GM19351 (cell line): ENCODE results near the gene PARP12.

Source experiments
- ATAC-seq: cut with Tn5 transposase; IDR thresholded peaks from one replicate; pipeline ENCODE4 v1.9.1; 2021; ENCODE audit warnings: mild to moderate bottlenecking, moderate library complexity; ENCODE audit not compliant: unreplicated experiment

PARP12 gene

DNA sequence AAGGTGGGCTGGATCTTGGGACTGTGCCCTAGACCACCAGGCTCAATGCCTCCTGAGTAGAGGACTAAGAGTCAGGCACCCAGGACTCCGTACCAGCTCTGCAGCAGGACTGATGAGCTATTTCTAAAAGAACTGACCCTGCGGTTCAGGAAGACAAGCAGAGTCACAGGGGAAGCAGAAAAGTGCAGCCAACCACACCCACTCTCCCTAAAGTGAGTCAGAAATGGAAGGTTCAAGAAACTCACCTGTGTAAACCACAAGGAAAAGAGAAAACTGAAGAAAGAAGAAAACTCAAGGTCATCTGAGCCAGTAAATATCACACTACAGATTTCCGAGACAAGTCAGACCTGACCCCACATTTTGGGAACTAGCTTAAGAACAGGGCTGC is 2.5 kb downstream of the PARP12 start:
- ATAC-seq: no peak

DNA sequence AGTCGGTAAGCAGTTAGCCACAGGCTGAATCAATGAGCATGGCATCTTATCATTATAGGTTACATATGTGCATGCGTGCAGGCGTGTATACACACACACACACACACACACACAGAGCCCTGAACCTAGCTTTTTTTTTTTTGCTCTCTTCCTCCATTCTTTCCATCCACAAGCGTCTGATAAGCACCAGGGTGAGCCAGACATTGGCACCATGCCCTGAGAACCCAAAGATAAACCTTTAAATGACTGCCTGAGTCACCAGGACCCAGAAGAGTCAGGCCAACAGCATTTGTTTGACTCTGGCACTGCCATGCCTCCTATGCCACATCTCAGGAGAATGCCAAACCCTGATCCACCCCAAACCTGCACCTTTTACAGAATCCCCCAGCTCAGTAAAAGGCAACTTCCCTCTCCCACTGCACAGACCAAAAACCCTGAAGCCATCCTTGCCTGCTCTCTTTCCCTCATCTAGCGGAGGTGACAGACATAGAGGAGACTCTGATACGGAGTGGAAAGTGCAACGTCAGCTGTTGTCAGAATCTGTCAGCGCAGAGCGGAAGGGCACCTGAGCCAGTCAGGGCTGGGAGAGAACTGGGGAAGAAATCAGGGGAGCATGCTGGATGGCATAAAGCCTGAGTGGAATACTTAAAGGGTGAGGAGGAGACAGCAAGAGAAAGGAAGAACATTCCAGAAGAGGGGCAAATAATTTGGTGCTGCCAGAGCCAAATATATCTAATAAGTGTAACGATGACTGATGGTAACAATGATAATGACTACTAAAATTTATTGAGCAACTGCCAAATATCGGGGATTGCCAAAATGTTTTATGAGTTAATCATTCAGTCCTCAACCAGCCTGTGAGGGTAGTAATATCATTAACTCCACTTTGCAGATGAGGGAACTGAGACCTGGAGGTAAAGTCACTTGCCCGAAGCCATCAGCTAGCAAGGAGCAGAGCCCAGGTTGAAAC is 3.2 kb downstream of the PARP12 start:
- no peak for ATAC-seq

DNA sequence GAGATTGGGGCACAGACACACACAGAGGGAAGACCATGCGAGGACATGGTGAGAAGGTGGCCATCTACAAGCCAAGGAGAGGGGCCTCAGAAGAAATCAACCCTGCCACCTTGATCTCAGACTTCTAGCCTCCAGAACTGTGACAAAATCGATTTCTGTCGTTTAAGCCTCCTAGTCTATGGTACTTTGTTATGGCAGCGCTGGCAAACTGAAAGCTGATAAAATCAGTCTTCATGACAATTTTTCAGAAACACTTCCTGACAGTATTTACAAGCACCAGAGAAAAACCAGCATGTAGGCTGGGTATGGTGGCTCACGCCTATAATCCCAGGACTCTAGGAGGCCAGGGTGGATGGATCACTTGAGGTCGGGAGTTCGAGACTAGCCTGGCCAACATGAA is 4.2 kb downstream of the PARP12 start:
- ATAC-seq: no peak

DNA sequence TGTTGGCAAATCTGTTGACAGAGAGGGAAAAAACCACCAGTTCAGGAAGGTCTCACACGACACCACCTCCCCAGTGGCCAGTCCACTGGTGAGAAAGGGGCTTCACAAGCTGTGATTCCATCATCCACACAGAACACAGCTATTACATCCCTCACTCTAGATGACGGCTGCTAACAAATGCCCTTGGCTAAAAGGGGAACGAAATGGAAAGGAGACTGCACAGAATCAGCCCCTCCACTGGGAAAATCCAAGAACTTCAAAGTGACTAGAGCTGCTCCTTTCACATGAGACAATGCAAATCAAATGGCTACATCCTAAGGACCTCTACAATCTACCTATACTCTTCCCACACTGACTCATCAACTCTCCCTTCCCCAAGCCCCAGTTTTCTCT is 5.6 kb downstream of the PARP12 start:
- ATAC-seq: no peak

DNA sequence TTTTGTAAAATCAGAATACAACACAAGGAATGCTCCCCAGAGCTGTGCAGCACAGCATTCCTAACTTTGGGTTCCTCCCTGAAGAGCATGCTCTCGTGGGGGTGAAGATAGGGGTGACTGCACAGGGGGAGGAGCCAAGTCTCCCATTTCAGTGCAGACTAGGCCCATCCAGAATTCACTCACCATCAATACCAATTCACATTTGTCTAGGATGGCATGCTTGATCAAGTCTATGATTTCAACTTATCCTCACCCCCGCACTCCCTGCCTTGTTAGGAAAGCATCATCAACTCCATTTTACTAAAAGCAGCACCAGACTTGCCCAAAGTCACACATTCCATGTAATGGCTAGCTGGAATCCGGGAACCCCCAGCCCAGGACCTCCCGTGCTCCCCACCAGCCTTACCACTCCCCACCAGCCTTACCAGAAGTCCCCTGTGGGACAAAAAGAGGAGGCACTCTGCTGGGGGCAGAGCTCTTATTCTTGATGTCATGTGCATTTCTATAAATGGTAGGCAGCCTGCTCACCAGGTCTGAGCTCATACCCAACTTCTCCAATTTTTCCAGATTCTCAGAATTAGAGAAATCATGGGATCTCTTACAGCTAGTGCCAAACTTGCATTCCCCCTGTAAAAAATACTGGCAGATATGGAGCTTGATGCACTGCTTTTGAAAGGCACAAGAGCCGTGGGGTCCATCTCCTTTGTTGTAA is 6.2 kb downstream of the PARP12 start:
- ATAC-seq: no peak

DNA sequence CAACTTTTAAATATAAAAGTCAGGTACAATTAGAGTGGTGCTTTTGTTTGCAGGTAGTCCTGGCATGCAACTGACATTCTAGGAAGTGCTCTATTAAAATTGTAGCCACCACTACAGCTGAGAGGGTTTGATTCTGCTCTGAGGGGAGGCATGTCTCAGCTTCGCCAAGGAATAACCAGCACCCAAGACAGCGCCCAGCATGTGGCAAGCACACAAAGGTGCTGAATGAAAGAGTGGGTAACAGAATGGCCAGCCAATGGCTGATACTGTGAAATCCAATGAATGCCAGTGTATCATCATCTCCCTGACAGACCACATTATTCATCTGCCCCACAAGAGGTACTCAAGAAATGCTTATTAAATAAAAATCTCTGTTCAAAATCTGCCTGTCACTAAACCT is 6.9 kb downstream of the PARP12 start:
- no peak for ATAC-seq

DNA sequence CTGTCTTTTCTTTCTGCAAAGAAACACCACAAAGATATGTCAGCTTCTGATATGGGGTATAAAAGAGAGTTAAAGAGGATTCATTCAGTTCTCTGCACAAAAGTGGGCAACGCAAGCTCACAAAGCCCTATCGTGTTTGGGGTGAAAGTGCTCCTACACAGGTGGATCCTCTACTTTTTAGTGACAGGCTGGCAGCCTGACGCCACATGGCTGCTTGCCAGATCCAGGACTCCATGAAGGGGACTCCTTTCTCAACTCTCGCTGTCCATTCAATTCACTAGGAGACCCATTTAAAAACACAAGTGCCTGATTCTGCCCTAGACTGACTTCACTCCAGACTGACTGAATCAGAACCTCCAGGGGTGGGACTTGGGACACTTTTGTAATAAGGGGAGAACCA is 8.0 kb downstream of the PARP12 start:
- ATAC-seq: no peak

DNA sequence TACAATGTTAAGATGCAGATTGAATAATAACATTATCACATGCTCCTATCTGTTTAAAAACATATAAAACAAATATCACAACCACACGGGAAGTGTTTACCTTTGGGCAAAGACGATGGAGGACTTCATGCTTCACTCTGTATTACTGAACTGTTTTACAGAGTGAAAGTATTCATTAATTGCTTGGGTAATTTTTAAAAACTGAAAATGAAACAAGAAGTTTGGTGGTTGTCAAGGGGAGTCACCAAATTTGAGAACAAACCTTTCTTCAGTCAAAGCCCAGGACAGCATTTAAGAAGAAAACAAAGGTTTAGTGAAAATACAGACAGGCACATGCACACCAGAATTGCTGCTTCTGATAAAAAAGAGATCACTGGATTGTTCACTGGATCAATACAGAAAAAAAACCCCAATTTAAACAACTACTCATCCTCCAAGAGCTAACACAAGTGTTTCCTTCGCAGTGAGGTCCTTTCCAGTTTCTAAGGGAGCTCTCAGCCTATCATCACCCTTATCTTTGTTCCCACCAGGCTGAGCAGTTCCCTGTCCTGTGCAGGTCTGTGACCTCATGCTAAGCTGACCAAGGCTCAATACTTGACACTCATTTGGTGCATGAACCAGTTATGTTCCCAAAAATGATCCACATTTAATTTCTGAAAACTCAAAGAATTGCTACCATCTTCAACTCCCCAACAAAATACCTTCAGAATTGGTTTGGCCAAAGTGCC is 8.8 kb downstream of the PARP12 start:
- peak; percentile 93 for ATAC-seq

DNA sequence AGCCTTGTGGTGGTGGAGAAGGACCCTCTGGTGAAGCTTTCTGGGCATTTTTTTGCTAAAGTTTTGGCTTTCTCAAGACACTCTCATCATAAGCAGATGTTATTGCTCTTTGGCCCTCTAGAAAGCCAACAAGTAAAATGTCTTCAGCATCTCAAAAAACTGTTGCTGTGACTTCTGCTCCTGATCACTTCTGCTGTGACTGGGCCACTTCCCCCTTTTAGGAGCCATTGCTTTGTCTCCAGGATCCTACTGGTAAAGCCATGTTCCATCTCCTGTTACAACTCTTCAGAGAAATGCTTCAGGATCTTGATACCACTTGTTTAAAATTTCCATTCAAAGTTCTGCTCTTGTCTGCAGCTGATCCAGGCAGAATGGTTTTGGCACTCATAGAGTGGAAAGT is 10.9 kb downstream of the PARP12 start:
- no peak for ATAC-seq

DNA sequence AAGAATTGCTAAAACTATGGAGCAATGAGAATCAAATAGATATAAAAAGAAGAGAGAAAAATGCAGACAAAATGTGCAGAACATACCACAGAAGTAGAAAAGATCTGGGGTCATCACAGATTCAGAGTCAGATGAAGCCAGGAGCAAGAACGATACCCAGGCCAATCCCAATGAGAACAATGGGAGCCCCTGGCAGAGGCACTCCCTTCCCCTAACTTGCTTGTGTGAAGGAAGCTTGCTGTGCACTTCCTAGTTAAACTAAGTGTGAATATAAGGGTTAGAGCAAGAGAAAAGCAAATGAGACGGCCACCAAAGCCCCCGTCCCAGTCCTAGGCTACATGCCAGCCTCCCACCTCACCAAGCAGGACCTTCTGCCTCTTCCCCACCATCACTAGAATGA is 12.7 kb downstream of the PARP12 start:
- no peak for ATAC-seq

DNA sequence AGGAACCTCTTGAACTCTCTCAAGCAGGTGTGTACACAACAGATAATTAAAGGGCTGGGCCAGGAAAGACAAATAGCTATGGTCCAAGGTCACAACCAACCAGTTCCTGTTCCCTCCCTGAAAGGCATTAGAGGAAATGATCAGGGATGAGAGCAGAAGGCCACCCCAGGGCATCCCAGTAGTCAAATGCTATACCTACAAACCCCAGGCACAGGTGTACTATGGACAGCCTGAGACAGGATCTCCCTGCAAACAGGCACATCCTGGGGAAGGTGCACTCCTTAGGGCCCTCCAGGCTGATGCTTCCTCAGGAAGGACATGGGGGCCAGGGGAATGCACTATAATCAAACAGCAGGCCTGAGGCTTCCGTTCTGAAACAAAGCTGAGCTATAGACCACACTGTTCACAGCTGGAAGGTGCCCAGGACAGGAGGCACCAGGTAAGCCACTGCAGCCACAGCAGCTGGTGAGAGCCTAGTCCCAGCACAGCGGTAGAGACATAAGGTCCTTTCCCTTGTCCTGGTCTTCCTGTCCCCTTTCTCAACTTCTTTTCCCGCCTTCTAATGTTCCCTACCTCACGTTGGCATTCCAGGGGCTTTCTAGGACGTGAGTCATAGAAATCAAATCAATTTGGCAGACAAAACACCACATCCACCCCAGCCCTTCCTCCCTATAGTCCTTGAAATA is 13.3 kb downstream of the PARP12 start:
- ATAC-seq: no peak

DNA sequence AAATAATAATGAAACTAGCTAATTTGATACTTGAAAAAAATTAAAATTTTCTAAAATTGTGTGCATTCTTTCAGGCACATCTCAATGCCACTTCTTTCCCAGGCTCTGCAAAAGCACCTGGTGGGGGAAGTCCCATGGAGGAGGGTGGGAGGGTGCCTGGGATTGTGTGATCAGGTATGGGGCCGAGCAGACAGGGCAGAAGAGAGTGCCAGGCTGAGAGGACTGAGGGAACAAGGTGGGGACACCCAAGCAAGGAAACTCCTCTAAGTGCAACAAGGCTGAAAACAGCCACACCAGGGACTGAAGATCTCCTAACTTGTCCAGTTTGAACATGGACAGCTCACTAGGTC is 13.8 kb downstream of the PARP12 start:
- no peak for ATAC-seq

DNA sequence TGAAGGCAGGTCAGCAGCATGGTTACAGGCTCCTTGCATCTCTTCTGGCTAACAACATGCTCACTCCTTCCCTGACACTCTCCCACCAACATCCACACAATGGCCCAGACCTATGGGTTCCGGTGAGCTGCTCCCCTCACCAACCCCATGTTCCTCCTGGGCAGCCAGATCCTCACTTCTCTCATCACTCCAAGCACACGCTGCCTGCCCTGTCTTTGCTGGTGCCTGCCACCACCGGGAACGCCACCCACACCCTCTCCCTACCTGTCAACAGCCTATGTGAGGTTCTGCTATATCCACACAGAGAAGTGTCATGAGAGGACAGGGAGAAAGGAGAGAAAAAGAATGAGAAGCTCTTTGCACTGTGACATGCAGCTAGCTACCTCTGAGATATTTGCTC is 14.6 kb downstream of the PARP12 start:
- no peak for ATAC-seq

DNA sequence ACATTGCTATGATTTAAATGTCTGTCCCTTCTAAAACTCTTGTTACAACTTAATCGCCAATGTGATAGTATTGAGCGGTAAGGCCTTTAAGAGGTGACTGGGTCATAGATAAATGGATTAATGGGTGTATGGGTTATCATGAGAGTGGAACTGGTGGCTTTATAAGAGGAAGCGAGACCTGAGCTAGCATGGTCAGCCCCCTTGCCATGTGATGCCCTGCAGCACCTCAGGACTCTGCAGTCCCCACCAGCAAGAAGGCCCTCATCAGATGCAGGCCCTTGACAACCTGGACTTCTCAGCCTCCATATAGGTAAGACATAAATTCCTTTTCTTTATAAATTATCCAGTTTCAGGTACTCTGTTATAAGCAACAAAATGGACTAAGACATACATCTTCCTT is 15.6 kb downstream of the PARP12 start:
- ATAC-seq: no peak

DNA sequence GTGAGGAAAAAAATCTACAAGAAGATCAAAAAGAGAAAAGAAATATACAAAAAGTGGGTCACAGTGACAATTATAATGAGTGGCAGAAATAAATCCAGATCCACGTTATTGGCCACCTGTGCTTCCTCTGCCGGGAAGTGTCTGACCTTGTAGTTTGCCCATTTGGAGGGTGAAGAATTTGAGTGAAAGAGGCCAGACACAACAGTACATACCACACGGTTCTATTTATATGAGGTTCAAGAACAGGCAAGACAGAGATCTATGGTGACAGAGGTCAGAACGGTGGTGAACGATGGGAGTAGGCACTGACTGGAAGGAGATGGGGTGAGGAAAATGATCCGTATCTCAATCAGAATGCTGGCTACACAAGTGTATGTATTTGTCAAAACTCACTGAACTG is 17.1 kb downstream of the PARP12 start:
- no peak for ATAC-seq

DNA sequence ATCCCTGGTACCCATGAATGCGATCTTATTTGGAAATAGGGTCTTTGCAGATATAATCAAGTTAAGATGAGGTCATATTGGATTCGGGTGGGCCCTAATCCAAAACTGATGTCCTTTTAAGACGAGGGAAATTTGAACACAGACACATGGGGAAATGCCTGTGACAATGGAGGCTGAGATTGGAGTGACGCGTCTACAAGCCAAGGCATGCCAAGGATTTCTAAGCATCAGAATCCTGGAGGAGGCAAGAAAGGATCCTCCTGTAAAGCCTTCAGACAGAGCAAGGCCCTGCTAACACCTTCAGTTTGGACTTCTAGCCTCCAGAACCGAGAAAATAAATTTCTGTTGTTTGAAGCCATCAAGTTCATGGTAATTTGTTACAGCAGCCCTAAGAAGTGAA is 18.5 kb downstream of the PARP12 start:
- ATAC-seq: no peak

DNA sequence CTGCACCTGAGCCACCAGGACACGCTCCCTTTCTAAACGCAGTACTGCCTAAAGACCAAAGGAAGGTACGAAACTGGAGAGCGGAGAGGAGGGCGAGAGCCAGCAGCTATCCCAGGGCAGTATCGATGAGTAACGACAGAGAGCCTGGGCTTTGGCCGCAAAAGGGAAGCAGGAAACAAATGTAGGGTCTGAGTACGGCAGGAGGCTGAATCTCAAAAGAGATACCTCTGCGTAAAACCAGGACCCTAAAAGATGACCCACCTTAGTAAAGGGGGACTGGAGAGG is 20.4 kb downstream of the PARP12 start:
- ATAC-seq: no peak

DNA sequence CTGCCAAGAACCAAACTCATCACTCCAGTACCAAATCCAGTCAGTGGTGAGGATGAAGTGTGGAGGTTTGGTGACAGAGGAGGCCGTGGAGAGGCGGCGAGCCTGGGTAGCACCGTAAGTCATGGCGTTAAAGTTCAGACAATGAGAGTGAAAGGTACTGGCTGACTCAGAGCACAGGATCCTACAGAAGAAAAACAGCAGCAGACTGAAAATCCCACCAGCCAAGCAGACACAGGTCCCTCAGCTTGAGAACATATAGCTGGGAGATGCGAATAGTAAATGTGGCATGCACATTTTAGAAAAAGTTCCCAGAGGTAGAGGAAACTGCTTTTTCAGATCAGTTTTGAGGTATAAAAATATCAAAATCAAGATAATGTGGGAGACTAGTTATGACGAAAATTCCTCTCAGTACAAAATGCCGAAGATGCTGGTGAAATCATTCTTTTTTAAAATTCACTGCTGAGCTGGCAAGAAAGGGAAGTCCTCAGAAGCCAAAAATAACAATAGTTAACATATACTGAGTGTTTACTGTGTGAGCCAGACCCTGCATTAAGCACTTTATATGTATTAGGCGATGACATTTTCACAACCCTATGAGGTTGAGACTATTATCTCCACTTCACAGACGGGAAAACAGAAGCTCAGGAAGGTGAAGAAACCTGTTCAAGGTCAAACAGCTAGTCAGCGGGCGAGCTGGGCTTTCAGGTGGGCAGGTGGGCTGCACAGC is 20.9 kb downstream of the PARP12 start:
- ATAC-seq: no peak

DNA sequence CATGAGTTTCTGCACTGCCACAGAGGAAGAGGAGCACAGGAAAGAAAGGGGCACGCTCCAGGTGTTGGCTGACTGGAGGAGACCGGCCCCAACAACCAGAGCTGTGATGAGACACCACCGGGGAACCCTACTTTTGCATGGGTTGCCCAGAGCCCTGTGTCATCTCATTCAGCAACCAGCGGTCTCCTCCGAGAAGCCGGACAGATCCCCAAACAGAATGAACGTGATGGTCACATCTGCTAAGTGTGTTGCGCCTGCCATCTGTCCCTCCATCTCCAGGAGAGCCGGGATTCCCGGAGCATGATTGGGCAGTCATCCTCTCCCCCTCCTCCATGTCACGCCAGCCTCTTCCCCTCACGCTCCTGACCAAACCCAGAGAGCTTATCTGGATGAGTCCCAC is 22.9 kb downstream of the PARP12 start:
- no peak for ATAC-seq

DNA sequence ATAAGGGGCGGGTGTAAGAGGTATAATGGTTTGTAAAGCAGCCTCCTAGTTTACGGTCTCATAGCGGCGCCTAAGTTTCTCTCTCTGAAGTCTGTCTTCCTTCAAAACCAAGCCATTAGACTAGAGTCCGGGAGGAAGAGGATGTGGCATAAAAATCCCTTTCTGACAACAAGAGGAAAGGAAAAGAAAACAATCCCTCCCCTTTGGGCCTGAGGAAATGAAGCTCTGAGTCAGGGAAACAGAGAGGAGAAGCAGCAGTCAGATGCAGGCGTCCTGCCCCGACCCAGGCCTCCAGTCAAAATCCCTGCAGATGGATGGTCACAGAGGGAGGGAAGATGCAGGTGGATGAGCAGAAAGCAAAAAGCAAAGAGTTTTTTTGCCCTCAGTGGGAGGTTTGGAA is 23.7 kb downstream of the PARP12 start:
- no peak for ATAC-seq
